Middle frontal gyrus (tissue), 1 donor: Measurements from ENCODE around the gene ZBED4.
"Not testable (repeated sequence)": the region's sequence is repeated elsewhere in the genome, so short reads cannot be mapped to it uniquely, and the experiment has no call there.

Experiments
- DNase-seq: peaks from one replicate; pipeline ENCODE4 v3.0.0-alpha.2; 2015; ENCODE audit warnings: low spot score; ENCODE audit errors: extremely low spot score

Gene ZBED4

GRCh38 chr22:49852568-49852897 is 1.1 kb upstream of the ZBED4 start:
- not testable (repeated sequence) for DNase-seq

- no peak for DNase-seq
These were observed 562 bp downstream of the ZBED4 start for GRCh38 chr22:49853981-49854831.

DNA sequence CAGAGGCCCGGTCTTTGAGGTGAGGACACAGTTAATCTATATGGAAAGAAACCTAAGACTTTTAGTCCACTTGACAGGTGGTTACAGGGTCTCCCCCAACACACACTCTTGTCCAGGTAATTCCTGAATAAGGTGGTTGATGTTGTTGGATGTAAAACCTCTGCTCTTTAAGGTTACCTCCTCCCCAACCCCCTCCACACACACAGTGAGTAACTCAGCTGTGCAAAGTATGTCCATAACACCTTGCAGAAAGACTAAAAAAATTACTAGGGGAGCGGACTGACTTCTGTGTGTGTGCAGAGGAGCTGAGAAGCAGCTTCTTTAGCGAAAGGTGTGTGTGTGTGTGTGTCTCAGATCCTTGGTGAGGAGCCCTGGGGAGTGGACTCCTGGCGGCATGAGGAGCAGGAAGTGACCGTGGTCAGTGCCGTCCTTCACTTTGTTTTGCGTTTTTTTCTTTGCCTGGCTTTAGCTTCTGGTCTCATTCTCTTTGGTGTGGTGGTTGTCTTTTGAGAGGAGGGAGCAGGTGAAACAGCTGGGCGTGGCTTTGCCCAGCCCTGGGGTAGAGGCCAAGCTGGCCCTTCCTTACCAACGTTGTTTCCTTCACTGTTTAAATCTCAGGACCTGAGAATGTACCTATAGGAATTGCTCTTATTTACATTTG is 1.7 kb downstream of the ZBED4 start:
- no peak for DNase-seq

DNA sequence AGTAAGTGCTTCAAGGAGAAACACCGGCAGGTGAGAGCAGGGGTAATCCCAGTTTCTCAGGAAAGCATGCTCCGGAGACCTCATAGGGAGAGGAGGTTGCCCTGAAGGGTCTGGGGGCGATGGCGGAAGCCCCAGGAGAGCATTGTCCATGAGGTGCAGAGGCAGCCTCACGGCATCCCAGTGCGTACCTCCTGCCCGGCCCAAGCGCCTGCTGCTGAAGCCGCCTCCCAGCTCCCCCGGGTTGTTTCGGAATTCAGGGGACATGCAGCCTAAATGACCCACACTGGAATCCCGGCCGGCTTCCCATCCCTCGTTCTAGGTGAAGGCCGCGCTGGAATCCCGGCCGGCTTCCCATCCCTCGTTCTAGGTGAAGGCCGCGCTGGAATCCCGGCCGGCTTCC is 2.7 kb downstream of the ZBED4 start:
- DNase-seq = no peak

DNA sequence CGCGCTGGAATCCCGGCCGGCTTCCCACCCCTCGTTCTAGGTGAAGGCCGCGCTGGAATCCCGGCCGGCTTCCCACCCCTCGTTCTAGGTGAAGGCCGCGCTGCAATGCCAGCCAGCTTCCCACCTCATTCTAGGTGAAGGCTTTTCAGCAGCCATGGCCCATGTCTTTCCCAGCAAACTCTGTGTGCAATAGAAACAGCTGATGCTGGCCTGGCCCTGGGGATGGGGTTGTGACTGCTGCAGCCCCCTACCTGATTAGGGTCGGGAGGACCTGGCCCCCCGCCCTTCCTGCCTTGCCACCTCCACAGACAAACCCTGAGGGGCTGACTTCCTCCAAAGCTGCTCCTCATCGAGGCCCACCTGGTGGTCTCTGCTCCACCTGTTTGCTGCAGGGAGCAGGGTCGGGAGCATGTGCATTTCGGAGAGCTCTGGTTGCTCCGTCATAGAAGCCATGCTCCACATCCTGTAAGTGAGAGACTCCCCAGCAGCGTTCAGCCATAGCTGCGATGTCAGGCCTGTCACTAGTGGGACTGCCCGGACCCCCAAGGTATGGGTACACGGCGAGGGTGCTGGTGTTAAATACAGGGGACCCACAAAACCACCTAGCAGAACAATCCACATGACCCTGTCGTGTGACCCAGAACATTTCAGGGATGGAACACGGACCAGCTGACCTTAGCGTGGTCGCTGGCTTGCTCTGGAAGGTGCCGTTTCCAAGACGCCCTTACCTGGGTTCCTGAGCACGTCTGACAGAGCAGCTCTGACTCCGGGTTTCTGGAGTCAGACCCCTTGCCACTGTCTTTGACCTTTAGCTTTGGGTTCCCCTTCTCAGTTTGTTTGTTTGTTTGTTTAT is 3.3 kb downstream of the ZBED4 start:
- no peak for DNase-seq

DNA sequence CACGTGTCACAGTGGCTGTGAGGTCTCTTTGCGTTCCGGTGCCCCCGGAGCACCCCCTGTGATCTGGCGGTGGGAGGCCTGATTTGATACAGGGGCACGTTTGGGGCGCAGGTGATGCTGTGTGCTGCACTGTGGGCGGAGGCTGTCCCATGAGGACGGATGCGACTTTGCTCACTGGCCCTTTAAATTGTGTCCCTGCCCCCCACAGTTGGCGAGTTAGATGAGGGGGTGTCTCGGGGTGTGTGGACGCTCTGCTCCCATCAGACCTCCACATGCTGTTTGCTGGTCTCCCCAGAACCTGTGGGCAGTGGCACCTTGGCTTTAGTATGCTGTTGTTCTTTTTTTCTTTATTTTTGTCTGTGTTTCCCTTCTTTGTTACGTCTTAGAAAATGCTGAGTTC is 5.2 kb downstream of the ZBED4 start:
- DNase-seq = no peak

GRCh38 chr22:49861642-49862495 is 8.2 kb downstream of the ZBED4 start:
- no peak for DNase-seq

- no peak for DNase-seq
These were observed 8.8 kb downstream of the ZBED4 start for GRCh38 chr22:49862496-49862776.

- no peak for DNase-seq
These were observed 10.3 kb downstream of the ZBED4 start for GRCh38 chr22:49863931-49864330.

GRCh38 chr22:49865156-49865555 is 11.5 kb downstream of the ZBED4 start:
- no peak for DNase-seq

DNA sequence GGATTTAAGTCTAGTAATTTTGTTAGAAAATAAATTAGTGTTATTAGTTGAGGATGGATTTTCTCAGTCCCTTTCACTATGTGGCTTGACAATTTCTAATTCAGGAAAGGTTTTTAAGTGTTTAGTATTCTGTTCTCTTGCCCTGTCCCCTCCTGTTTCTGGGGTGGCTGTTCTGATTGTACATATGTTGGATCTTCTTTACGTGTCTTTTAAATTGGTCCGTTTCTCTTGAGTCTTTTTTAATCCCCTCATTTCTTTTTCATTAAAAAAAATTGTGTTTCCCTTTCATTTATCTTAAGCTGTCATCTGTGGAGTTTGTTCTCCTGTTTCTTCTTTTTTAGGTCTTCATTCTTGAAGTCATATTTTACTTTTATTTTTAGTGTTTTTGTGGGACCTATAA is 12.5 kb downstream of the ZBED4 start:
- no peak for DNase-seq

DNA sequence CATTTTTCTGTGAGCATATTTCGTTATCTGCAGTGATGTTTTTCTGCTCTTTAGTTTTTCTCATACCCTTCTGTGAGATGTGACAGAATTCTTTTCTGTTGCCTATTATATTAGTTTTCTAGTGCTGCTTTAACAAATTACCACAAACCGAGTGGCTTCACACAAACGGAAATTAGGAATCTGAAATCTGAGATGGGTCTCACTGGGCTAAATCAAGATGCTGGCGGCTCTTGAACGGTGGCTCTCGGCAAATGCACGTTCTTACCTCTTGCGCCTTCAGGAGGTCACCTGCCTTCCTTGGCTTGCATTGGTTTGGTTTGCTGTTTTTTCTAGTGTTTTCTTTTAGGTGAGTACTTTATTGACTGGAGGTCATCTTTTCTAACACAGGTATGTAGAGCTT is 13.0 kb downstream of the ZBED4 start:
- no peak for DNase-seq

- no peak for DNase-seq
These were observed 13.9 kb downstream of the ZBED4 start for GRCh38 chr22:49867303-49868265.

DNA sequence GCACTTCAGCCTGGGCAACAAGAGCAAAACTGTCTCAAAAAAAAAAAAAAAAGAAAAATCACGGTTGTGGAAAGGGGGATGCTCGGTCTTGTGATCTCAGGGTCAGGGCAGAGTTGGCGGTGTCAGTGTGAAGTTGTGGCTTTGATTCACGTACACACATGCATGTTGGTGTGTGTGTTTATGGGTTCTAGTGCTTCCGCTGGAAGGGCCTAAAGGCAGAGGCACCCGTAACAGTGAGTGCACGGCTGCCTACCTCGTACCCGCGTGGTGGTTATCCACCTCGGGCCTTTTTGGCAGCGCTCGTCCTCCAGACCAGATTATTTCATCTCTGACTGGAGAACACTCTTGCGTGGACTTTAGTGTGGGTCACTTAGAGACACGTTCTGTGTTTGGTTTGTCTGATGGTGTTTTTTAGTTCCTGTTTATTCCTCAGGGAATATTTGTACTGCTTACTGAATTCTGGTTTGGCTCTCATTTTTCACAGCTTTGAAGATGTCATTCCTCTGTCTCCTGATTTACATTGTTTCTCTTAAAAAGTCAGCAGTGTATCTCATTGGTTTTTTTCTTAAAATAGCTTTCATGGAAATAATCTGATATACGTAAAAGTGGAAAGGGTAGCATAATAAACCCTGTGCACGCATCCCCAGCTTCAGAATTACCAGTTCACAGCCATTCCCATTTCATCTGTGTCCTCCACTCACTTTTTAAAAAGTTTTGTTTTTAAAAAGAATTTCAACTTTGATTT is 15.6 kb downstream of the ZBED4 start:
- no peak for DNase-seq

DNA sequence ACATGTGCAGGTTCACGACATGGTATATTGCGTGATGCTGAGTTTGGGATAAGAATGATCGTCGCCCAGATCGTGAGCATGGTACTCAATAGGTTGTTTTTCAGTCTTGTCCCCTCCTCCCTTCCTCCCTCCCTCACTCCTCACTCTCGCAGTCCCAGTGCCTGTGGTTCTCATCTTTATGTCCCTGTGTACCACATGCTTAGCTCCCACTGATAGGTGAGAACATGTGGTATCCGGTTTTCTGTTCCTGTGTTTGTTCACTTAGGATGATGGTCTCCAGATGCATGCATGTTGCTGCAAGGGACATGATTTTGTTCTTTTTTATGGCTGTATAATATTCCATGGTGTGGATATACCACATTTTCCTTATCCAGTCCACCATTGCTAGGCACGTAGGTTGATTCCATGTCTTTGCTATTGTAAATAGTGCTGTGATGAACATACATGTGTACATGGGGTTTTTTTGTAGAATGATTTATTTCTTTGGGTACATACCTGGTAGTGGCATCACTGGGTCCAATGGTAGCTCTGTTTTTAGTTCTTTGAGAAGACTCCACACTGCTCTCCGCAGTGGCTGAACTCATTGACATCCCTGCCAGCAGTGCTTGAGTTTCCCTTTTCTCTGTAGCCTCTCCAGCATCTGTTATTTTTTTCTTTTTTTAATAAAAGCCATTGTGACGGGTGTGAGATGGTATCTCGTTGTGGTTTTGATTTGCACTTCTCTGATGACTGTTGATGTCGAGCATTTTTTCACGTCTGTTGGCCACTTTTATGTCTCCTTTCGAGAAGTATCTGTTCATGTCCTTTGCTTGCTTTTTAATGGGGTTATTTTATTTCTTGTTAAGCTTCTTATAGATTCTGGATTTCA is 16.4 kb downstream of the ZBED4 start:
- DNase-seq = no peak

DNA sequence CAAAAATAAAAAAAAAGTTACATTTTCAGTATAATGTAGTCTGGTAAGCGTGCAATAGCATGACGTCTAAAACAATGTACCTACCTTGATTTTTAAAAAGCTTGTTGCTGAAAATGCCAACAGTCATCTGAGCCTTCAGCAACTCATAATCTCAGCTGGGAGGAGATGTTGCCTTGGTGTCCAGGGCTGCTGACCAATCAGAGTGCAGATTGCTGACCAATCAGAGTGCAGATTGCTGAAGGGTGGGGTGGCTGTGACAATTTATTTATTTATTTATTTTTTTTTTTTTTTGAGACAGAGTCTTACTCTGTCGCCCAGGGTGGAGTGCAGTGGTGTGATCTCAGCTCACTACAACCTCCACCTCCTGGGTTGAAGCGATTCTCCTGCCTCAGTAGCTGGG is 17.8 kb downstream of the ZBED4 start:
- no peak for DNase-seq

DNA sequence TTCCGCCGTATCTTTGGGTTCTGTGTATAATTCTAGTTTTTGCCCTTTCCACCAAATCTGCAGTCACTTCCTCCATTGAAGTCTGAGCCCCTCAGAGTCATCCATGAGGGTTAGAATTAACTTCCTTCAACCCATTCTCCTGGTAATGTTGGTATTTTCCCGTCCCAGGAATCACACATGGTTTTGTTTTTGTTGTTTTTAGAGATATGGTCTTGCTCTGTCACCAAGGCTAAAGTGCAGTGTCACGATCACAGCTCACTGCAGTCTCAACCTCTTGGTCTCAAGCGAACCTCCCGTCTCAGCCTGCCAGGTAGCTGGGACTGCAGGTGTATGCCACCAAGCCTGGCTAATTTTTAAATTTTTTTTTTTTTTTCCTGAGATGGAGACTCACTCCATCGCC is 18.7 kb downstream of the ZBED4 start:
- DNase-seq = no peak

GRCh38 chr22:49873228-49873940 is 19.7 kb downstream of the ZBED4 start:
- DNase-seq = no peak
